Astrocyte (in vitro differentiated cells and primary cell): ENCODE measurements around the gene JMJD8.

ENCODE experiments used
- CTCF ChIP-seq: IDR thresholded peaks from 2 replicates; pipeline ENCODE4 v1.5.1; 2011; ENCODE audit warnings: low read depth, mild to moderate bottlenecking, inconsistent platforms, low read length, moderate library complexity; ENCODE audit not compliant: insufficient read depth
- EZH2 ChIP-seq: IDR thresholded peaks from 2 replicates; pipeline ENCODE4 v1.6.1; 2012; ENCODE audit warnings: mild to moderate bottlenecking, low read length, inconsistent platforms; ENCODE audit not compliant: insufficient read depth

- TF ChIP-seq CTCF (no peak), EZH2 (no peak)
Observed at GRCh38 chr16:724188-725040, 40.3 kb upstream of the JMJD8 start.
